Body of pancreas (tissue), 4 donors: ENCODE results near the gene LMO7. TPM values are rescaled to one million over a fixed set of nuclear protein-coding genes. Genes with fewer than 3 reads are reported as not detected.

Experiments
- ATAC-seq: fragments of 150-250 bp; one replicate; pipeline ENCODE4 v1.9.1; 2016
- DNase-seq, 4 donors: peaks; one replicate each; pipeline ENCODE4 v3.0.0-alpha.2; 2019
- H3K27ac ChIP-seq, 4 donors: fragments of 200-600 bp; sonication (generic); 1 replicate in 3 of 4; 2 replicates in 1 of 4; pipeline versions ENCODE4 v1.5.1 to v1.6.1; 2016 to 2019; ENCODE audit warnings: mild to moderate bottlenecking in 1 of 4, mixed read lengths in 1 of 4, moderate library complexity in 1 of 4
- H3K27me3 ChIP-seq, 2 donors: fragments of 200-600 bp; sonication (generic); one replicate each; pipeline ENCODE4 v1.6.0; 2016; ENCODE audit warnings: mild to moderate bottlenecking in 1 of 2
- H3K36me3 ChIP-seq, 2 donors: fragments of 200-600 bp; sonication (generic); replicated peaks in 1 of 2; 2 replicates each; pipeline ENCODE4 v1.5.1; 2016; ENCODE audit warnings: low read depth in 2 of 2; ENCODE audit not compliant: insufficient read depth in 1 of 2
- H3K4me1 ChIP-seq: fragments of 200-600 bp; sonication (generic); one replicate; pipeline ENCODE4 v1.6.0; 2016
- H3K4me3 ChIP-seq, 2 donors: fragments of 200-600 bp; sonication (generic); 1 replicate in 1 of 2; 2 replicates in 1 of 2; pipeline ENCODE4 v1.5.1; 2016 to 2019
- H3K9me3 ChIP-seq, 3 donors: fragments of 200-600 bp; sonication (generic); 1 replicate in 2 of 3; 2 replicates in 1 of 3; pipeline ENCODE4 v1.5.1; 2016
- POLR2A ChIP-seq, 3 donors: fragments of 450-650 bp; IDR thresholded peaks; one replicate each; pipeline ENCODE4 v1.6.1; 2016; ENCODE audit warnings: antibody characterized with exemption in 3 of 3, mild to moderate bottlenecking in 2 of 3
- WGBS, 2 donors: methylation state at CpG; one replicate each; pipeline ENCODE4 v1.1.5; 2017; 5-methylcytosine and 5-hydroxymethylcytosine counted together
- intact Hi-C: fragments of 100-400 bp; cut with DNase I; formaldehyde crosslinking; loops from one replicate; pipeline ENCODE4 v1.15.1; 2023
- total RNA-seq, 2 donors: library from RNA; depleted of rRNA; stranded (reverse); fragments of >200 nt; gene quantifications; one replicate each; pipeline ENCODE4 v1.1.0, GENCODE V29; 2016
- TF ChIP-seq, protein P1 (sequence below), 7 experiments: fragments of 450-650 bp in 4 of 7; fragments of 200-600 bp in 3 of 7; sonication (generic) in 3 of 7; IDR thresholded peaks; one replicate each; pipeline ENCODE4 v1.5.1; 2016 to 2019; ENCODE audit warnings: antibody characterized with exemption in 7 of 7

The LMO7 gene
- total RNA-seq, 2 donors from 2014 or later = 50.6 to 56.0 TPM

DNA sequence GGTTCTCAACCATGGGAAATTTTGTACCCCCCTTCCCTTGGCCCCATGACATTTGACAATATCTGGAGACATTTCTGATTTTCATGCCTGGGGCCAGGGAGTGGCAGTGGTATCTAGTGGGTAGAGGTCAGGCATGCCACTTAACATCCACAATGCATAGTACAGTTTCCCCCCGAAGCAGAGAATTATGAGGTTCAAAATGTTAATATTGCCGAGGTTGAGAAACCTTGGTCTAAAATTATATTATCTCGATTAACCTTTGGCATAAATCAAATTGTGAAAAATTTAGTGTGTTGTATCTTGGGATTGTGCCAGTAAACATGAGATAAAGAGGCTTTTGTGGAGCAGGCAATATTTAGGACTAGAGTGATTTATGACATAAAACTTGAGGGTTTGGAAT is 147.9 kb downstream of the LMO7 start:
- Histone ChIP-seq H3K4me3 (no peak overlapping the region), H3K9me3 (no peaks in the 10 kb centered on the region), H3K36me3 (no peaks in the 10 kb centered on the region), H3K27ac (peak overlapping the region in 1 of 4 donors; percentile 26), H3K27me3 (no peaks in the 10 kb centered on the region), H3K4me1 (peaks cover 23% of the 10 kb centered on the region)
- TF ChIP-seq POLR2A (IDR thresholded peaks at IDR 0.05) = no peak
- TF ChIP-seq, protein P1, sequence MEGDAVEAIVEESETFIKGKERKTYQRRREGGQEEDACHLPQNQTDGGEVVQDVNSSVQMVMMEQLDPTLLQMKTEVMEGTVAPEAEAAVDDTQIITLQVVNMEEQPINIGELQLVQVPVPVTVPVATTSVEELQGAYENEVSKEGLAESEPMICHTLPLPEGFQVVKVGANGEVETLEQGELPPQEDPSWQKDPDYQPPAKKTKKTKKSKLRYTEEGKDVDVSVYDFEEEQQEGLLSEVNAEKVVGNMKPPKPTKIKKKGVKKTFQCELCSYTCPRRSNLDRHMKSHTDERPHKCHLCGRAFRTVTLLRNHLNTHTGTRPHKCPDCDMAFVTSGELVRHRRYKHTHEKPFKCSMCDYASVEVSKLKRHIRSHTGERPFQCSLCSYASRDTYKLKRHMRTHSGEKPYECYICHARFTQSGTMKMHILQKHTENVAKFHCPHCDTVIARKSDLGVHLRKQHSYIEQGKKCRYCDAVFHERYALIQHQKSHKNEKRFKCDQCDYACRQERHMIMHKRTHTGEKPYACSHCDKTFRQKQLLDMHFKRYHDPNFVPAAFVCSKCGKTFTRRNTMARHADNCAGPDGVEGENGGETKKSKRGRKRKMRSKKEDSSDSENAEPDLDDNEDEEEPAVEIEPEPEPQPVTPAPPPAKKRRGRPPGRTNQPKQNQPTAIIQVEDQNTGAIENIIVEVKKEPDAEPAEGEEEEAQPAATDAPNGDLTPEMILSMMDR (IDR thresholded peaks at IDR 0.05) = no peak
- no peak for ATAC-seq
- 23 to 26% methylated on average over 3 of the region's 3 CpGs for WGBS, 2 donors
- intact Hi-C loops = no loop called here
- no peak for DNase-seq

DNA sequence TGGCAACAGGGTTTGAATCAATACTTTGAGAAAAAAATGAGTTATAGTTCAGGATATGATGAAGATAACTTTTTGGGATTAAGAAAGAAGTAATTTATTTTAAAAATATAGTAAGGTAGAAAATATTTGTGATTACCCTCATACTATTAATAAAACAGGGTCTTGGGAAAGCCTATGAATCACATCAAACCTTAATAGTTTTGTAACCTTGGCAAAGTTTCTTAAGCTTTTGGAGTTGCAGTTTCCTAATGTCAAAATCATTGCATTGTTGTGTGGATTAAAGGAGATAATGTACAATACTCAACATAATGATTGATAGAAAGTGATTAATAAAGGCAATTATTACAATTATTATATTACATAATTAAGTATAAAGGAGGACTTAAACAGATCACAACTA is 149.0 kb downstream of the LMO7 start:
- ATAC-seq = no peak
- TF ChIP-seq, protein P1 (IDR thresholded peaks at IDR 0.05) = no peak
- TF ChIP-seq POLR2A (IDR thresholded peaks at IDR 0.05) = no peak
- no peak overlapping the region for H3K27ac ChIP-seq
- no peak overlapping the region for H3K4me3 ChIP-seq
- intact Hi-C loops = no loop called here
- H3K27me3 ChIP-seq = no peaks in the 10 kb centered on the region
- H3K36me3 ChIP-seq = no peaks in the 10 kb centered on the region
- peaks cover 32% of the 10 kb centered on the region for H3K4me1 ChIP-seq
- no peaks in the 10 kb centered on the region for H3K9me3 ChIP-seq
- no peak for DNase-seq

DNA sequence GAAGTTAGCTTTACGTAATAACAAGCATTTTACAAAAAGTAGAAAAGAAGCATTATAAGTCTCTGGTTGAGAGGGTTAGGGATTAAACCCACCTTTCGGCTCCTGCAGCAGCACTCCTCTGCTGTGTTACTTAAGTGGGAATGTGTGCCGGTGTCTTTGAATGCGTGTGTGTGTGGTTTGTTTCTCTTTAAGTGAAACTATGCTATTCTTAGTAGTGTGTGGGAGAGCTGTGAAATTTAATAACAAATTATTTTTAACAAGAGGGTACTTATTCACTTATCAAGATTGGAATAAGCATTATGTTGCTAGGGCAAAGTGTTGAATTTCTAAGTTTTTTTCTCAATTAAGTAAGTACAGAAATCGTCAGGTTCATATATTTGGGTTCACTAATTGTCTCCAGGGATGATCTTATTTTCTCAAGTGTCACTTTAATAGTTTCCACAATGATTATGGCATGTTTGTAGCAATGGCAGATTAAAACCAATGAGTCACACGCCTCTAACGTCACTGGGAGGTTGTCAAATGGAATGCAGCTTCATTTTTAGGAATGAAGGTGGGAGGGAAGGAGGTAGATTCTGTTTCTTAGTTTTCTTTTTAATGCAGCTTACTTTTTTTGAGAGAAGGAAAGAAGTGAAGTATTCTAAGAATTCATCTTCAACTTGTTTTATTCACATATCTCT is 151.3 kb downstream of the LMO7 start:
- H3K27me3 ChIP-seq = no peaks in the 10 kb centered on the region
- no peaks in the 10 kb centered on the region for H3K36me3 ChIP-seq
- H3K4me1 ChIP-seq = peaks cover 45% of the 10 kb centered on the region
- H3K4me3 ChIP-seq = no peak overlapping the region
- TF ChIP-seq, protein P1 (IDR thresholded peaks at IDR 0.05) = no peak
- TF ChIP-seq POLR2A (IDR thresholded peaks at IDR 0.05) = no peak
- WGBS, 2 donors = 75 to 82% methylated on average over 7 of the region's 7 CpGs
- DNase-seq (no peak), ATAC-seq (no peak)
- H3K9me3 ChIP-seq = no peaks in the 10 kb centered on the region
- intact Hi-C loops = no loop called here
- no peak overlapping the region for H3K27ac ChIP-seq

DNA sequence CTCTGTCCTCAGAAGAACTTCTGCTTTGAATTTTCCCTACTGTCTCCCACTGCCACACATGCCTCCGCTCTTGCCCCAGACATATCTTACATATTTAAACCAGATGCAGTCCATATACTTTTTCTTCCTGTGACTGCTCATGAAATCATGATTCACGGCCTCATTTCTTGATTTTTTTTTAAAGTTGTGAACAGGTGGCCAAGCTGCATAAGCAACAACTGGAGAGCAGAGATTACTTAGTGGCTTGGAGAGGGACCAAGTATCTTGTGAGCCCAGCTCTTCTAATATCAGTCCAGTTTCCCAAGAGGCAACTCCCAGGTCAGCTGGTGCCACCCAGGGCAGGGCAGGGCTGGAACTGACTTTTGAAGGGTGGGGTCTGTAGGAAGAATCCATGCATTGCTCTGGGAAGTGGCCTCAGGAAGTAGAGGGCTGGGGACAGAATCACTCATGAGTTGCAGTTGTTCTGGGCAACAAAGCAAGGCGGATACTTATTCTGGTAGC is 152.4 kb downstream of the LMO7 start:
- H3K4me1 ChIP-seq = peaks cover 53% of the 10 kb centered on the region
- H3K4me3 ChIP-seq = no peak overlapping the region
- intact Hi-C loops = no loop called here
- TF ChIP-seq, protein P1 (IDR thresholded peaks at IDR 0.05) = no peak
- no peak for TF ChIP-seq POLR2A (IDR thresholded peaks at IDR 0.05)
- ATAC-seq (no peak), DNase-seq (no peak)
- no peaks in the 10 kb centered on the region for H3K9me3 ChIP-seq
- H3K36me3 ChIP-seq = no peaks in the 10 kb centered on the region
- H3K27ac ChIP-seq = no peak overlapping the region
- 53 to 72% methylated on average over 3 of the region's 3 CpGs for WGBS, 2 donors
- no peaks in the 10 kb centered on the region for H3K27me3 ChIP-seq
